ENCODE measurements around the gene GDPD4. TPM values are rescaled to one million over a fixed set of nuclear protein-coding genes. Genes with fewer than 3 reads are reported as not detected.

GDPD4 gene
- not detected in 2 replicates for total RNA-seq
- long read RNA-seq, partial matches to known transcripts: 0 of 1 reads
- long read RNA-seq, other reads (novel, unspliced or antisense): 0 of 1 reads

- Mint-ChIP-seq H3K4me1 (ENCODE audit: low read depth) (no peaks in the 10 kb centered on the region), H3K27ac (no peak within 1 kb of the TSS), H3K9me3 (ENCODE audit: low read depth) (peaks cover 3% of the 10 kb centered on the region), H3K36me3 (ENCODE audit: insufficient read depth) (no peaks in the 10 kb centered on the region), H3K27me3 (no peaks in the 10 kb centered on the region), H3K4me3 (ENCODE audit: low read depth) (no peak within 1 kb of the TSS)
- DNase-seq (ENCODE audit: low spot score, unreplicated experiment): no peak
- TF ChIP-seq CTCF (IDR thresholded peaks at IDR 0.05; ENCODE audit: unreplicated experiment): no peak
Measured at GRCh38 chr11:77301510-77301909, at the start of gene GDPD4. GDPD4 (minus strand) TSS chr11:77301686; CDS start chr11:77285137, 16,549 bp downstream.

- peaks cover 17% of the 10 kb centered on the region for H3K36me3 Mint-ChIP-seq (ENCODE audit: insufficient read depth)
- no peak overlapping the region for H3K4me3 Mint-ChIP-seq (ENCODE audit: low read depth)
- H3K9me3 Mint-ChIP-seq (ENCODE audit: low read depth): no peaks in the 10 kb centered on the region
- no peak for TF ChIP-seq CTCF (IDR thresholded peaks at IDR 0.05; ENCODE audit: unreplicated experiment)
- no peak for DNase-seq (ENCODE audit: low spot score, unreplicated experiment)
- no peak overlapping the region for H3K27ac Mint-ChIP-seq
- no peaks in the 10 kb centered on the region for H3K4me1 Mint-ChIP-seq (ENCODE audit: low read depth)
- H3K27me3 Mint-ChIP-seq: no peaks in the 10 kb centered on the region
Measured at GRCh38 chr11:77347948-77348347, 46.5 kb upstream of the GDPD4 start.

GRCh38 chr11:77346906-77347603 lies 45.6 kb upstream of the GDPD4 start:
- no peak overlapping the region for H3K27ac Mint-ChIP-seq
- DNase-seq (ENCODE audit: low spot score, unreplicated experiment): no peak
- H3K36me3 Mint-ChIP-seq (ENCODE audit: insufficient read depth): peaks cover 24% of the 10 kb centered on the region
- H3K4me3 Mint-ChIP-seq (ENCODE audit: low read depth): no peak overlapping the region
- H3K9me3 Mint-ChIP-seq (ENCODE audit: low read depth): no peaks in the 10 kb centered on the region
- no peaks in the 10 kb centered on the region for H3K4me1 Mint-ChIP-seq (ENCODE audit: low read depth)
- no peak for TF ChIP-seq CTCF (IDR thresholded peaks at IDR 0.05; ENCODE audit: unreplicated experiment)
- H3K27me3 Mint-ChIP-seq: no peaks in the 10 kb centered on the region

- Mint-ChIP-seq H3K27ac (no peak overlapping the region), H3K4me3 (ENCODE audit: low read depth) (no peak overlapping the region), H3K36me3 (ENCODE audit: insufficient read depth) (peaks cover 33% of the 10 kb centered on the region), H3K27me3 (no peaks in the 10 kb centered on the region), H3K4me1 (ENCODE audit: low read depth) (no peaks in the 10 kb centered on the region), H3K9me3 (ENCODE audit: low read depth) (no peaks in the 10 kb centered on the region)
- DNase-seq (ENCODE audit: low spot score, unreplicated experiment): no peak
- TF ChIP-seq CTCF (IDR thresholded peaks at IDR 0.05; ENCODE audit: unreplicated experiment): no peak
Measured at GRCh38 chr11:77345621-77346020, 44.1 kb upstream of the GDPD4 start.

GRCh38 chr11:77340501-77340900 lies 39.0 kb upstream of the GDPD4 start:
- no peak overlapping the region for H3K4me3 Mint-ChIP-seq (ENCODE audit: low read depth)
- no peaks in the 10 kb centered on the region for H3K27me3 Mint-ChIP-seq
- no peaks in the 10 kb centered on the region for H3K9me3 Mint-ChIP-seq (ENCODE audit: low read depth)
- H3K27ac Mint-ChIP-seq: no peak overlapping the region
- no peaks in the 10 kb centered on the region for H3K4me1 Mint-ChIP-seq (ENCODE audit: low read depth)
- DNase-seq (ENCODE audit: low spot score, unreplicated experiment): no peak
- peaks cover 36% of the 10 kb centered on the region for H3K36me3 Mint-ChIP-seq (ENCODE audit: insufficient read depth)
- TF ChIP-seq CTCF (IDR thresholded peaks at IDR 0.05; ENCODE audit: unreplicated experiment): no peak
